ENCODE results near the gene LRRC34.
A peak's percentile ranks its signal among the peaks of the same experiment; 100 is the strongest.

The LRRC34 gene

GRCh38 chr3:169750665-169751064 is 62.0 kb downstream of the LRRC34 start:
- no peak for DNase-seq (ENCODE audit: low read depth)
- TF ChIP-seq CTCF (IDR thresholded peaks at IDR 0.05; ENCODE audit: low read depth, low read length, missing control alignments) = no peak
- in situ Hi-C loops (cut with HindIII; ENCODE audit: low sequenced_read_pairs) = no loop called here
- H3K4me3 ChIP-seq (ENCODE audit: low read depth, low read length) = no peak overlapping the region

GRCh38 chr3:169748670-169749069 is 64.0 kb downstream of the LRRC34 start:
- no peak for TF ChIP-seq CTCF (IDR thresholded peaks at IDR 0.05; ENCODE audit: low read depth, low read length, missing control alignments)
- in situ Hi-C loops (cut with HindIII; ENCODE audit: low sequenced_read_pairs) = loop anchor here (25.0 kb wide), 1 partner anchor 886 kb away; no protein-coding TSS in a partner anchor
- no peak for DNase-seq (ENCODE audit: low read depth)
- no peak overlapping the region for H3K4me3 ChIP-seq (ENCODE audit: low read depth, low read length)

- in situ Hi-C loops (cut with HindIII; ENCODE audit: low sequenced_read_pairs) = loop anchor here (25.0 kb wide), 1 partner anchor 885 kb away; no protein-coding TSS in a partner anchor
- DNase-seq (ENCODE audit: low read depth) = no peak
- H3K4me3 ChIP-seq (ENCODE audit: low read depth, low read length) = no peak overlapping the region
- no peak for TF ChIP-seq CTCF (IDR thresholded peaks at IDR 0.05; ENCODE audit: low read depth, low read length, missing control alignments)
These were observed 65.8 kb downstream of the LRRC34 start for GRCh38 chr3:169746924-169747323.

- no peak for DNase-seq (ENCODE audit: low read depth)
These were observed 68.2 kb downstream of the LRRC34 start for GRCh38 chr3:169744366-169745054.

More at GRCh38 chr3:169744366-169745054, 68.2 kb downstream of the LRRC34 start:
- H3K4me3 ChIP-seq (ENCODE audit: low read depth, low read length) = no peak overlapping the region
- TF ChIP-seq CTCF (IDR thresholded peaks at IDR 0.05; ENCODE audit: low read depth, low read length, missing control alignments) = peak; percentile 30
- in situ Hi-C loops (cut with HindIII; ENCODE audit: low sequenced_read_pairs) = loop anchor here (25.0 kb wide), 1 partner anchor 882 kb away; no protein-coding TSS in a partner anchor
